Measurements from ENCODE around the gene NCAPG2. TPM values are rescaled to one million over a fixed set of nuclear protein-coding genes. Genes with fewer than 3 reads are reported as not detected.
"Not testable (repeated sequence)": the region's sequence is repeated elsewhere in the genome, so short reads cannot be mapped to it uniquely, and the experiment has no call there.

Gene NCAPG2
- total RNA-seq, 1 experiment from 2014 or later: 73.0 TPM

- no peak for DNase-seq (ENCODE audit: low read depth)
Observed at GRCh38 chr7:158631574-158632195, 72.9 kb downstream of the NCAPG2 start.

- DNase-seq (ENCODE audit: low read depth): not testable (repeated sequence)
Observed at GRCh38 chr7:158626289-158626688, 78.3 kb downstream of the NCAPG2 start.

GRCh38 chr7:158623241-158623640 is 81.4 kb downstream of the NCAPG2 start:
- no peak for DNase-seq (ENCODE audit: low read depth)

DNA sequence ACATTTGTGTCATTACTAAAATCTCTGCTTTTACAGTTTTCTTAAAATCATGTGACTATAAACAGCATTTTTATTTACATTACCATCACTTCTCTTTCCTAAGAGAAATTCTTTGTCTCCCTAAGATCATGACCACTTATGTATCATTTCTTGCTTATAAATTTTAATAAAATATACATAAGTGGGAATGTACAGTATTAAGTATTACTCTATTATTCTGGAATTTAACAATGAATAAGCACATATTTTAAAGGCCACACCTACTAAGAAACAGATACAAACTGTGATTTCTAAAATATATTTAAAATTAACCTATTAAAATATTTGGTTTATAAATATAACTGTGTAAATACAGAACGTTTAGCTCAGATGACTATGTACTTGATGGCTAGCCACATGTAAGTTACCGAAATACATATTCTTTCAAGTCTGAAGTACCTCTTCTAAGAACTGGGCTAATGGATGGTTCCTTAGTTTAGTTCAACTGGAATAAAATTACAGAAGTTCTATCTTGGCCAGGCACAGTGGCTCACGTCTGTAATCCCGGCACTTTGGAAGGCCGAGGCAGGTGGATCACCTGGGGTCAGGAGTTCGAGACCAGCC is 83.7 kb downstream of the NCAPG2 start:
- DNase-seq (ENCODE audit: low read depth): no peak

- no peak for DNase-seq (ENCODE audit: low read depth)
Observed at GRCh38 chr7:158620418-158620817, 84.2 kb downstream of the NCAPG2 start.

- DNase-seq (ENCODE audit: low read depth): no peak
Observed at GRCh38 chr7:158618745-158619140, 85.9 kb downstream of the NCAPG2 start.

DNA sequence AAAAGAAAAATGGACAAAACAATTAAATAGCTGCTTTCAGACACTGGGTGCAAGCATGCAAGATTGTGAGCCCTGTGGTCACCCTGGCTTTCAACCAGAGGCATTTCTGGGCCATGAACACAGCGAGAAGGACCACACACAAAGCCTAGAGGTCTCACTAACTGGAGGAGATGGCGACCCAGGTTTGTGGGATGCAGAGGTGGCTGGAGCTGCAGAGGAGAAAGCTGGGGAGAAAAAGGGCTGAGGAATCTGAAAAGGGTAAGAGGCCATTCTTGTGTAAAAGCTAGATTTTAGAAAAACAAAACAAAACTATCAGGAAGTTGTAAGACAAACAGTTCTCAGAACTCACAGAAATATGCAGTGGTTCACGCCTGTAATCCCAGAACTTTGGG is 86.9 kb downstream of the NCAPG2 start:
- DNase-seq (ENCODE audit: low read depth): peak; percentile 44

DNA sequence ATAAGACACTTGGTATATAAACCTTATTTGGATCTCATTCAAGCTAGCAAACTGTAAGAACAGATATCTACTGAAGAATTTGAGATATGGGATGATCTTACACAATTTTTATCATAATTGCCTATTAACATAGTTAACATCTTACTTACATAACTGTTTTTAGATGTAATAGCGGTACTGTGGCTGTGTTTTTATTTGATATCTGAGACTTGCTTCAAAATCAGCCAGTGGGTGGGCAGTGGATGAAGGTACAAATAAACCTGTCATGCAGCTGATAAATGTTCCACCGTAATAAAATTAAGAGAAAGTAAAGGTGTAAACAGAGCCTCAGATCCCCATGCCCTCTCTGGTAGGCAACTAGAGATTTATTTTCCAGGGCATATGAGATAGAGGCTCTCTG is 88.6 kb downstream of the NCAPG2 start:
- DNase-seq (ENCODE audit: low read depth): no peak

GRCh38 chr7:158614700-158615099 is 89.9 kb downstream of the NCAPG2 start:
- peak; percentile 42 for DNase-seq (ENCODE audit: low read depth)

DNA sequence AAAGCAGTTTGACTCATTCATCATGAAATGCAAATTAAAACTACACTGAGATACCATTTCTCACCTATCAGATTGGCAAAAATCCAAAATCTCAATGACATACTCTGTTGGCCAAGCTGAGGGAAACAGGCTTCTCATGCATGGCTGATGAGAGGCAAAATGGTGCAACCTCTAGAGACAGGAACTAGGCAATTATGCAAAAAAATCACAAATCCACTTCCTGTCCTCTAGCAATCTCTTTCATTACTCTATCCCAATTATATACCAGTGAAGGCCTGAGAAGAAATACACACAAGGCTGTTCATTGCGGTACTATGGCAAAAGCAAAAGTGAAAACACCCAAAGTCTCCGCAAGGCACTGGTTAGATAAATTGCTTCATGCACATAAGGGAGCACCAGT is 91.1 kb downstream of the NCAPG2 start:
- peak; percentile 52 for DNase-seq (ENCODE audit: low read depth)

GRCh38 chr7:158612546-158612945 is 92.1 kb downstream of the NCAPG2 start:
- no peak for DNase-seq (ENCODE audit: low read depth)

- DNase-seq (ENCODE audit: low read depth): no peak
Observed at GRCh38 chr7:158611541-158611940, 93.1 kb downstream of the NCAPG2 start.

- DNase-seq (ENCODE audit: low read depth): no peak
Observed at GRCh38 chr7:158609313-158609974, 95.2 kb downstream of the NCAPG2 start.

DNA sequence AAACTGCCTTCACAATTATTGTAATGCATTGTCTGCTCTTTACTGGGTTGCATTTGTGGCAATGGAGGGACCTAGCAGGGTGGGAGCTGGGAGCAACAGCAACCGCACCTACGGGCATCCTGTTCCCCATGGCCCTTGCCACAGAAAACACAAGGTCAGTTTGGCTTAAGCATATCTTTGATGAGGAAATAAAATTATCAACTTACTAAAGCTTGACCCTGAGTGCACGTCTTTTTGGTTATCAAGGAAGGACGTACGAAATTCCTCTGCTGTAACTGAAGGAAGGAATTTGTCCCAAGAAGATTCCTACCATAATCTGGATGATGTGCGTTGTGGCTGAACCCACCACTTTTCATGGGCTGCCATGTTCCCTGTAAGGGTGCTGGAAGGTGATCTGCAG is 97.0 kb downstream of the NCAPG2 start:
- DNase-seq (ENCODE audit: low read depth): no peak

GRCh38 chr7:158606671-158607424 is 97.8 kb downstream of the NCAPG2 start:
- DNase-seq (ENCODE audit: low read depth): no peak

- no peak for DNase-seq (ENCODE audit: low read depth)
Observed at GRCh38 chr7:158606129-158606528, 98.5 kb downstream of the NCAPG2 start.

GRCh38 chr7:158603773-158604755 is 100.5 kb downstream of the NCAPG2 start:
- no peak for DNase-seq (ENCODE audit: low read depth)

DNA sequence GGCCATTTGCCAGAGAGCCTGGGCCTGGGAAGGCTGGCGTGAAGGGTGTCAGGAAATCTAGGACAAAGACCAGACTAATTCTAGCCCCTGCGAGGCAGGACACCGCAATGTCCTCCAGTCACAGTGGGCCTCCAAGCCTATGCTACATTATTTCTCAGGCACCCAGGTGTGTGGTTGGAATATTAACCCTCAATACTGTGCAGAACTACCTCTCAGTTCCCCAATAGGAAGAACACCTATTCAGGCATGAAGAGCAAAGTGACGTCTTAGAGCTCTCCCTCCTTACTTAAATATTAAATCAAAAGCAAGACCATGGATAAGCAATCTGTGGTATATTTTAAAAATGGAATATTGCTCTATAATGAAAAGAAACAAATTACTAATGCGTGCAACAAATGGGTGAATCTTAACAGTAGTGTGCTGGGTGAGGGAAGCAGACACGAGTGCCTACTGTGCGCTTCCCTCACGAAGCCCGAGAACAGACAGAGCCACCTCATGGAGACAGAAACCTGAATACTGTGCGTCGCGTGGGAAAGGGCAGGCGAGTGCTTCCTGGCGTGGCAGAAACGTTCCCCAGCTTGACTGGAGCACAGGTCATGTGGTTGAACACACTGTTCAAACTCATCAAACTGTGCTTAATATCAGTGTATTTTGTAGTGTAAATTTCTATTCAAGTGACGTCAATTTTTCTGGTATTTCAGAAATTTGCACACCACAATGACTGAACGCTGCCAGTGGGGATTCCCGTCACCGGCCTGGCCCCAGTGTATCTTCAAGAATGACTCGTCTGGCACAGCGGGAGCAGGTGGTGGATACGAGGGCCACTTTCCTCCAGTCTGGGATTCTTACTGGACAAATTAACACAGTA is 101.5 kb downstream of the NCAPG2 start:
- peak; percentile 53 for DNase-seq (ENCODE audit: low read depth)

GRCh38 chr7:158602041-158602440 is 102.6 kb downstream of the NCAPG2 start:
- no peak for DNase-seq (ENCODE audit: low read depth)

DNA sequence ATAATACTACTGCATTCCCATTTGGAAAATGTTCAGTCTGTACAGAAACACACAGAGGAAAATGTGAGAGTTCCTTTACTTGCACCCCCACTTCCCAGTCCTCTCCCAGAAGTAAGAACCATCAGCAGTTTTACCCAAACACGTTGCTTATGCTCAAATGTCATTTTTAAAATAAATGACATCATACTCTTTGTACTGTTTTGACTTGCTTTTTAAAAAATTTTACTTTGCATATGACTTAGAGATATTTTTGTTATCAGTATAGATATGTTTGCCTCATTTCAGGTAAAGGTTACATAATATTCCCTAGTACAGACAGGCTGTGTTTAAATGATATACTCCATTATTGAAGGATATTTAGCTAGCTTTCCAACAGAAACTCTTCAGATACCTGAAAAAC is 103.5 kb downstream of the NCAPG2 start:
- no peak for DNase-seq (ENCODE audit: low read depth)
